SIG-M5 treated with dmso at 0.1 percent for 504 hours (cell line): ENCODE results near the gene INHBE.
"Not testable (repeated sequence)": the region's sequence is repeated elsewhere in the genome, so short reads cannot be mapped to it uniquely, and the experiment has no call there.

Experiments
- DNase-seq: peaks from one replicate; lab custom pipeline; 2025; ENCODE audit not compliant: unreplicated experiment; lab: John Stamatoyannopoulos, UW

INHBE gene, protein sequence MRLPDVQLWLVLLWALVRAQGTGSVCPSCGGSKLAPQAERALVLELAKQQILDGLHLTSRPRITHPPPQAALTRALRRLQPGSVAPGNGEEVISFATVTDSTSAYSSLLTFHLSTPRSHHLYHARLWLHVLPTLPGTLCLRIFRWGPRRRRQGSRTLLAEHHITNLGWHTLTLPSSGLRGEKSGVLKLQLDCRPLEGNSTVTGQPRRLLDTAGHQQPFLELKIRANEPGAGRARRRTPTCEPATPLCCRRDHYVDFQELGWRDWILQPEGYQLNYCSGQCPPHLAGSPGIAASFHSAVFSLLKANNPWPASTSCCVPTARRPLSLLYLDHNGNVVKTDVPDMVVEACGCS

GRCh38 chr12:57454566-57455373, at the start of gene INHBE:
TSS of gene INHBE (plus strand) at chr12:57455307. CDS start at chr12:57455537, 230 bp downstream.
- no peak for DNase-seq

- DNase-seq = no peak
Observed at GRCh38 chr12:57410534-57410933, 44.6 kb upstream of the INHBE start.

DNA sequence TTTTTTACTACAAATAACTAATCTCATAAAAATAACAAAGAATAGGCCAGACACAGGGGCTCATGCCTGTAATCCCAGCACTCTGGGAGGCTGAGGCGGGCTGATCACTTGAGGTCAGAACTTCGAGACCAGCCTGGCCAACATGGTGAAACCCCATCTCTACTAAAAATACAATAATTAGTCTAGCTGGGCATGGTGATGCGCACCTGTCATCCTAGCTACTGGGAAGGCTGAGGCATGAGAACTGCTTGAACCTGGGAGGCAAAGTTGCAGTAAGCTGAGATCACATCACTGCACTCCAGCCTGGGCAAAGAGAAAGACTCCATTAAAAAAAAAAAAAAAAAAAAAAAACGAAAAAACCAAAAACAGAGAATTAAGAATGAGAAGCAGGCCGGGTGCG, 40.9 kb upstream of the INHBE start:
- DNase-seq = not testable (repeated sequence)

DNA sequence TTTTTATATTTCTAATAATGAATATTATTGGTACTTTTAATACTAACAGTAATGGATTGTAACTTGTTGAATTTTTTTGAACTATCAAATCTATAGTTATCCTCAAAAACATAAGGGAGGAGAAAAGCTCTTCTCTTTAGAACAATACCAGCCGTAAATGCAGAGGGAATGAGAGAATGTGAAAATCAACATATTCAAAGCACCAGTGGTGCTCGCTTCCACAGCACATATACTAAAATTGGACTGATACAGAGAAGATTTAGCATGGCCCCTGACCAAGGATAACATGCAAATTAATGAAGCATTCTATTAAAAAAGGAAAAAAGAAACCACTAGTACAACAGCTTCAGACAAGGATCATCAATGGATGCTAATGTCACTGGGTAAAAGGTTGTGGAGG, 40.0 kb upstream of the INHBE start:
- no peak for DNase-seq

DNA sequence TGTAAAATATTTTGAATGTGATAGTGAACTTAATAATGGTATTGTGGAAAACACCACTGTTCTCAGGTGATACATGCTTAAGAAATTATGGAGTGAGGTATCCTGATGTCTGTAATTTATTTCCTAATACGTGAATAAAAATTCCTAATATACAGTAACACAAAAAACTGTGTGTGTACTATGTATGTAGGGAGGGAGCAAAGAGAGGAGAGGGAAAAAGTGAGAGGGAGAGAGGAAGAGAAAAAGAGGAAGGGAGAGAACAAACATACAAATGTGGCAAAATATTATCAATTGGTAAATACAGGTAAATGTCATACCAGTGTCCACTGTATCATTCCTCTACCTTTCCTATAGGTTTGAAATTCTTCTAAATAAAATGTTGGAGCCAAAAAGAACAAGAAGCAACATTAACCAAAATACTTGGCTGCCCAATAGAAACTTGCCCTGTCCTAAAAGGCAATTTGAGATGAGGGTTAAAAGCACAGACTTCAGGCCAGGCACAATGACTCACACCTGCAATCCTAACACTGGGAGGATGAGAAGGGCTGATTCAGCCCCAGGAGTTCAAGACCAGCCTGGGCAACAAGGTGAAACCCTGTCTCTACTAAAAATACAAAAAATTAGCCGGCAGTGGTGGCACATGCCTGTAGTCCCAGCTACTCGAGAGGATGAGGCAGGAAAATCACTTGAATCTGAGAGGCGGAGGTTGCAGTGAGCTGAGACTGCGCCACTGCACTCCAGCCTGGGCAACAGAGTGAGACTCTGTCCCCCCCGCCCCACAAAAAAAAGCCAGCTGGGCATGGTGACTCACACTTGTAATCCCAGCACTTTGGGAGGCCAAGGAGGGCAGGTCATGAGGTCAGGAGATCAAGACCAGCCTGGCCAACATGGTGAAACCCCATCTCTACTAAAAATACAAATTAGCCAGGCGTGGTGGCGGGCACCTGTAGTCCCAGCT, 38.8 kb upstream of the INHBE start:
- no peak for DNase-seq

DNA sequence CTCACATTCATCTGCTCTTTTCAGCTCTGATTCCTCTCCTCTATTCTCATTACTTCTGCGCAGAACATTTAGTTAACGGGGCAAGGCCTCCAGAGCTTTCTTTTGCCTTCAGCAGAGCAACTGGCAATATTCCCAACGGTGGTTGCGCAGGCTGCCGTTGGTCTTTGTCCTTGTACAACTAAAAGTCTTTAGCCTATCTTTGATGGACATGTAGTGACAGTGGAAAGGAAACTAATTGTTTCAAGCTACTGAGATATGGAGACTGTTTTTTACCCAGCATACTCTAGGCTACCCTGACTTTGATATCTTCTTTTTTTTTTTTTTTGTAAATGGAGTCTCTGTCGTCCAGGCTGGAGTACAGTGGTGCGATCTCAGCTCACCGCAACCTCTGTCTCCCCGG, 36.9 kb upstream of the INHBE start:
- no peak for DNase-seq

DNA sequence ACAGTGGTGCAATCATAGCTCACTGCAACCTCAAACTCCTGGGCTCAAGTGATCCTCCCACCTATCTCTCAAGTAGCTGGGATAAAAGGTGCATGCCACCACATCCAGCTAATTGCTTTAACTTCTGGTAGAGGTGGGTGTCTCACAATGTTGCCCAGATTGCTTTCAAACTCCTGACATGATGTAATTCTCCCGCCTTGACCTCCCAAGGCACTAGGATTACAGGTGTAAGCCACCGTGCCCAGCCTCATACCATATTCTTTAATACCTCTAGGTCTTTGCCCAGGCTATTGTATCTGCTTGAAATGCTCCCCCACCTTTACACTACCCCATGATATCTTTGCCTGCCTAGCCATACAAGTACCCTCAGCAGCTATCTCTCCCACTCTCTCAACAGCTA, 35.6 kb upstream of the INHBE start:
- no peak for DNase-seq

DNA sequence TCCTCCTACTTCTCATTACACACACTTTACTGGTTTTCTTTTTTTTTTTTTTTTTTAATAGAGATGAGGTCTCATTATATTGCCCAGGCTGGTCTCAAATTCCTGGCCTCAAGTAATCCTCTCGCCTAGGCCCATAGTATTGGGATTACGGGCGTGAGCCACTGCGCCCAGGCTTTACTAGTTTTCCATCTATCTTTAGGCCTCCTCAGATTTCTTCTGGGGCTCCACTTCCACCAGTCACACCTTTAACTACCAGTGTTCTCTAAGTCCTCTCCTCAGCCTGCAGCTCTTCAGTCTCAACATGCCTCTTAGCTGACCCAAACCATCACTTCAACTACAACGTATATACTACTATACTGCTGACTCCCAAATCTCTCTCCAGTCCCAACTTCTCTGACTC, 34.6 kb upstream of the INHBE start:
- DNase-seq = no peak

DNA sequence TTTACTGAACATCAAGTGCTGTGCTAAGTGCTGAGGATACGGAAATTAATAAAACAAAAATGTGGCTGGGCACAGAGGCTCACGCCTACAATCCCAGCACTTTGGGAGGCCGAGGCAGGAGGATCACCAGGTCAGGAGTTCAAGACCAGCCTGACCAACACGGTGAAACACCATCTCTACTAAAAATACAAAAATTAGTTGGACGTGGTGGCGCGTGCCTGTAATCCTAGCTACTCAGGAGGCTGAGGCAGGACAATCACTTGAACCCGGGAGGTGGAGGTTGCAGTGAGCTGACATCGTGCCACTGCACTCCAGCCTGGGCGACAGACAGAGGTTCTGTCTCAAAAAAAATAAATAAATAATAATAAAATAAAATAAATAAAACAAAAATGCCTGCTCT, 28.2 kb upstream of the INHBE start:
- DNase-seq = not testable (repeated sequence)

DNA sequence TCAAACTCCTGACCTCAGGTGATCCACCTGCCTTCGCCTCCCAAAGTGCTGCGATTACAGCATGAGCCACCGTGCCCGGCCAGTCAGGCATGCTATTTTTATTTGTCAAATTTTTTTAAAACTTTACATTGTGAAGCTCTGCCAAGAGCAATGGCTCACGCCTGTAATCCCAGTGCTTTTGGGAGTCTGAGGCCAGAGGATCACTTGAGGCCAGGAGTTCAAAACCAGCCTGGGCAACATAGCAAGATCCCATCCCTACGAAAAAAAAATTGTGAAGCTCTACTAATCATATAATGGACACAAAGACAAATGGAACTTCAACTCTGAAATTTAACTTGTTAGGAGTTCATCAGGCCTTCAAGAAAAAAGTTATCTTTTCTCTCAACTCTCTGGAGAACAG, 26.1 kb upstream of the INHBE start:
- DNase-seq = no peak

GRCh38 chr12:57429473-57430111, 25.5 kb upstream of the INHBE start:
- peak; percentile 24 for DNase-seq

GRCh38 chr12:57430112-57430930, 24.8 kb upstream of the INHBE start:
- peak; percentile 41 for DNase-seq

DNA sequence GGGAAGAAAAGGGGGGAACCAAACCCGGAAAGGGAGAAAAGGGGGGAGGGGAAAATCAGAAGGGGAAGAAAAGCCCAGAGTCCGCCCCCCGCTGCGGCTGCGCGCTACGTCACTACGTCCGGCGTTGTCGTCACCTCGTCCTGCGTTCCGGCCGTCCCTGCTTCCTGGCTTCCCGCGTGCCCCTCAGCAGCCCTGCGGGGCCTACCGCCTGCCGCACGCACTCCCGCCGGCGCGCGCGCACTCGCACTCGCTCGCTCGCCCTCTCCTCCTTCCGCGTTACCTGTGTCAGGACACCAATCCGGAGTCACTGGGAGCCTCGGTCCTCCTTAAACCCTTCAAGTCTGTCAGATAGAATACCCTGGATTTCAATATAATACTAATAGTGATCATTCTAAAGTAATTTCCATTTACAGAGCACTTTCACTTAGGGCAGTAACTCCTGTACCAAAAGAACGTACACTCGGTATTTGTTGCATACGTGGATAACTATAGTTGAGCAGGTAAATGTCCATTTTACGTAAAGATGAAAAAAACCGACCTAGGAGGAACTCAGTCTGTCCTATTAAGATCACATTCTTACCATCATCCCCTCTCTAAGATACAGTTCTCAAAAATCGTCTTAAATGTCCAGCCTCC, 24.1 kb upstream of the INHBE start, which contains the start of gene R3HDM2:
Gene R3HDM2, minus strand, starts transcription at position 113 of the 636 bp plus-strand sequence. CDS start 120,615 bp downstream, outside the sequence.
- DNase-seq = peak; percentile 98

DNA sequence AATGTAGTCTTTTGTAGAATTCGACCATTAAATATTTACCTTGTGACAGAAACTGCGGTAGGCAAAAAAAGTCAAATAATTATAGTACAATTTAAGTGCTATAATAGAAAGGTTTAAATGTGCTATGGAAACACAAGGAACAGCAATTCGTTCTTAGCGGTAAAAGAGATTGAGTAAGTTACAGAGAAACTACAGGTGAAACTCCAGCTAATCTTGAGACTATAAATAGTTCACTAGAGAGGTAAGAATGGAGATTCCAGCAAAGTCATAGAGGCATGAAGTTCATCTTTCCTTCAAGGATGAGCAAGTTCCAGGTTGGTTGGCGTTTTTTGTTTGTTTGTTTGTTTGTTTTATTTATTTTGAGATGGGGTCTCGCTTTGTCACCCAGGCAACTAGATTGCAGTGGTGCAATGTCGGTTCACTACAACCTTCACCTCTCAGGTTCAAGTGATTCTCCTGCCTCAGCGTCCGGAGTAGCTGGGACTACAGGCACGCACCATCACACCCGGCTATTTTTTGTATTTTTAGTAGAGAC, 23.4 kb upstream of the INHBE start:
- DNase-seq = no peak

- no peak for DNase-seq
Observed at GRCh38 chr12:57433370-57433769, 21.7 kb upstream of the INHBE start.

- DNase-seq = no peak
Observed at GRCh38 chr12:57434517-57435223, 20.4 kb upstream of the INHBE start, which contains the start of gene INHBC. TSS of gene INHBC (plus strand) at chr12:57434784. CDS start at chr12:57434887, 103 bp downstream.

DNA sequence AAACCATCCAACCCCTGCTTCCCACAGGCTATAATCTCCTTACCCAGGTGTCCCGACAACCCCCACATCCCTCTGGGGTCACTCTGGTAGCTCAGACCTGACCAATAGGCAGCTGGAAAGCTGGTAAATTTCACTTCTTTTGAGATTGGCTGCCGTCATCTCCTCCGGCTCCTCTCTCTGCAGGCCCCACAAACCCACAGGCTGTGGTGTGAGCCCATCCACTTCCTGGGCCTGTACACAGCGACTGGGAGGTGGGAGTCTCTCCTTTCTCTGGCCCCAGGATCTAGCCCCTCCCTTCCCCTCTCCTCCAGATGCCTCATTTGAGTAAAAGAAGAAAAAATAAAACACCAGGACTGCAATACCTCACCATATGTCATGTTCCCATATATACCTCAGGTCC, 19.8 kb upstream of the INHBE start:
- DNase-seq = no peak

DNA sequence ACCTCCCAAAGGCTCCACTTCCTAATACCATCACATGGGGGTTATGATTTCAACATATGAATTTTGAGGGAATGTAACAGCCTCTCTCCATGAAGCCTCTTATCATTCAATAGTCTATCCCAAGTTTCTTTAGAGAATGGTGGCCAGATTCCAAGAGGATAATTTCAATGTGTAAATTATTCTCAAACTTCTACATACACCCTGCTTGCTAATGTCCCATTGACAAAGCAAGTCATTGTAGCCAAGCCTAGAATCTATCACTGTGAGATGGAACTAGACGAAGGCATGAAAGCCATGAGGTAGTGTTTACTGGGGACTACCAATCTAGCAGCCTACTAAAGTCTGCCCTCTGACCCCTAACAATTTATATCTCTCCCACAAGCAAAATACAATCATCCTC, 16.7 kb upstream of the INHBE start:
- no peak for DNase-seq
